Endothelial cell of umbilical vein (primary cell): ENCODE measurements around the gene DHX30. TPM values are rescaled to one million over a fixed set of nuclear protein-coding genes. Genes with fewer than 3 reads are reported as not detected.
"Not testable (repeated sequence)": the region's sequence is repeated elsewhere in the genome, so short reads cannot be mapped to it uniquely, and the experiment has no call there.

ENCODE experiments used
- BruUV-seq: library from RNA; stranded (reverse); fragments of 400-500 nt; replicated peaks from 2 replicates; lab custom pipeline; 2021; lab: Mats Ljungman, UMichigan
- CTCF ChIA-PET: fragments of 300-600, 350-600 bp; sonication (Branson Sonifier 250); formaldehyde crosslinking; loops from one replicate; lab custom pipeline; 2021; ENCODE audit warnings: antibody characterized with exemption, inconsistent platforms; lab: Charles Lee
- POLR2A ChIA-PET: fragments of 300-600, 350-600 bp; sonication (Branson Sonifier 250); formaldehyde crosslinking; loops from one replicate; lab custom pipeline; 2021; ENCODE audit warnings: antibody characterized with exemption, inconsistent platforms; lab: Charles Lee
- DNase-seq: peaks from one replicate; pipeline ENCODE4 v3.0.0-alpha.2; 2011; ENCODE audit warnings: low read depth, low spot score
- FAIRE-seq: peaks from 2 replicates; lab custom pipeline; 2011; peaks lifted over from hg19 to GRCh38; lab: Jason Lieb, UNC
- H2AFZ ChIP-seq: 2 replicates; pipeline ENCODE4 v1.6.0; 2012; ENCODE audit warnings: low read depth, low read length, control low read depth, inconsistent platforms
- H3K27ac ChIP-seq: 2 replicates; pipeline ENCODE4 v1.5.1; 2011; ENCODE audit warnings: low read depth, mild to moderate bottlenecking, control low read depth, low read length, moderate library complexity; ENCODE audit not compliant: insufficient read depth
- H3K27me3 ChIP-seq, 2 experiments: 2 replicates each; pipeline versions ENCODE4 v1.6.0 to v1.6.1; 2011; ENCODE audit warnings: low read length in 2 of 2, mixed read lengths in 1 of 2; ENCODE audit not compliant: control insufficient read depth in 2 of 2, insufficient read depth in 2 of 2
- H3K36me3 ChIP-seq, 2 experiments: 2 replicates in 1 of 2; 3 replicates in 1 of 2; pipeline ENCODE4 v1.5.1; 2011; ENCODE audit warnings: low read length in 2 of 2, mild to moderate bottlenecking in 1 of 2, moderate library complexity in 1 of 2; ENCODE audit not compliant: control insufficient read depth in 2 of 2, insufficient read depth in 2 of 2; ENCODE audit errors: extremely low read depth in 1 of 2
- H3K4me1 ChIP-seq: 3 replicates; pipeline ENCODE4 v1.5.1; 2011; ENCODE audit warnings: mild to moderate bottlenecking, low read length; ENCODE audit not compliant: control insufficient read depth, insufficient read depth; ENCODE audit errors: extremely low read depth
- H3K4me2 ChIP-seq: 2 replicates; pipeline ENCODE4 v1.6.1; 2011; ENCODE audit warnings: low read length, control low read depth, mixed read lengths; ENCODE audit not compliant: insufficient read depth
- H3K4me3 ChIP-seq, 3 experiments: fragments of 200-600 bp in 1 of 3; sonication (generic), shearing (Covaris generic) in 1 of 3; replicated peaks in 1 of 3; 2 replicates each; pipeline ENCODE4 v1.5.1; 2011 to 2016; ENCODE audit warnings: control low read depth in 3 of 3, low read length in 3 of 3, mild to moderate bottlenecking in 2 of 3, inconsistent platforms in 1 of 3, low read depth in 1 of 3, moderate library complexity in 1 of 3; ENCODE audit not compliant: insufficient read depth in 1 of 3
- H3K79me2 ChIP-seq: 2 replicates; pipeline ENCODE4 v1.6.0; 2012; ENCODE audit warnings: low read length, inconsistent platforms; ENCODE audit not compliant: control insufficient read depth, insufficient read depth
- H3K9ac ChIP-seq: replicated peaks from 2 replicates; pipeline ENCODE3; 2011; ENCODE audit warnings: low read length, control low read depth; ENCODE audit not compliant: insufficient read depth; ENCODE audit errors: extremely low read depth
- H3K9me1 ChIP-seq: replicated peaks from 3 replicates; pipeline ENCODE4 v1.6.0; 2011; ENCODE audit warnings: mild to moderate bottlenecking, low read length; ENCODE audit not compliant: control insufficient read depth, insufficient read depth; ENCODE audit errors: extremely low read depth
- H3K9me3 ChIP-seq: replicated peaks from 2 replicates; pipeline ENCODE4 v1.5.1; 2012; ENCODE audit warnings: low read length, inconsistent platforms; ENCODE audit not compliant: control insufficient read depth, insufficient read depth
- H4K20me1 ChIP-seq: replicated peaks from 2 replicates; pipeline ENCODE3; 2011; ENCODE audit warnings: mild to moderate bottlenecking, low read length; ENCODE audit not compliant: control insufficient read depth, insufficient read depth; ENCODE audit errors: extremely low read depth
- FOS ChIP-seq: IDR thresholded peaks from 2 replicates; pipeline ENCODE4 v1.6.1; 2011; ENCODE audit warnings: mild to moderate bottlenecking, low read length, moderate library complexity, borderline replicate concordance; ENCODE audit not compliant: insufficient read depth
- GATA2 ChIP-seq: IDR thresholded peaks from 2 replicates; pipeline ENCODE4 v1.7.0; 2011; ENCODE audit warnings: low read depth, mild to moderate bottlenecking, moderate library complexity, mixed read lengths, low read length; ENCODE audit not compliant: insufficient read length, insufficient read depth
- JUN ChIP-seq: IDR thresholded peaks from 2 replicates; pipeline ENCODE4 v1.6.1; 2011; ENCODE audit warnings: borderline replicate concordance, low read depth; ENCODE audit not compliant: insufficient read length, insufficient read depth
- MAX ChIP-seq: IDR thresholded peaks from 2 replicates; pipeline ENCODE4 v1.6.1; 2011; ENCODE audit not compliant: insufficient read depth, insufficient read length
- MYC ChIP-seq: IDR thresholded peaks from one replicate; pipeline ENCODE4 v1.6.1; 2011; ENCODE audit warnings: mild to moderate bottlenecking, low read depth, low read length
- POLR2A ChIP-seq: IDR thresholded peaks from 2 replicates; pipeline ENCODE4 v1.6.1; 2012; ENCODE audit warnings: low read depth, mild to moderate bottlenecking, control low read depth, low read length
- dilution Hi-C: fragments of 300-500 bp; cut with MboI; formaldehyde crosslinking; loops from one replicate; pipeline ENCODE4 v1.15.0; 2019; ENCODE audit warnings: low sequenced_read_pairs; ENCODE audit not compliant: extremely low pct_ligation_motif_present
- intact Hi-C: fragments of 100-400 bp; cut with micrococcal nuclease; formaldehyde crosslinking; loops from one replicate; pipeline ENCODE4 v1.10.0; 2022
- polyA plus RNA-seq, 4 experiments: library from polyadenylated mRNA; depleted of rRNA in 3 of 4; stranded (reverse) in 3 of 4; unstranded in 1 of 4; fragments of >200 nt; gene quantifications; 2 replicates each; pipeline versions ENCODE4 v1.2.1 to v1.2.3, GENCODE V29; 2011 to 2012; ENCODE audit warnings: missing spikeins in 1 of 4
- total RNA-seq: library from RNA; stranded (reverse); gene quantifications from 2 replicates; pipeline ENCODE4 v1.2.3, GENCODE V29; 2021

Gene DHX30
- total and polyA plus RNA-seq, 2 donors (not counting 3 experiments of a cell fraction or from before 2014, with no cell fraction given): 79.0 to 86.9 TPM

GRCh38 chr3:47884603-47885002 lies 81.7 kb downstream of the DHX30 start:
- CTCF ChIA-PET: no interaction called here
- H3K4me3 ChIP-seq: no peak overlapping the region
- FAIRE-seq (no peak), DNase-seq (no peak)
- intact Hi-C loops: no loop called here
- H3K4me2 ChIP-seq: no peak overlapping the region
- BruUV-seq: no TSS peak
- H3K36me3 ChIP-seq: peaks cover 3 to 6% of the 10 kb centered on the region in 2 experiments
- no peaks in the 10 kb centered on the region for H3K27me3 ChIP-seq
- no peak for TF ChIP-seq FOS
- no peak for TF ChIP-seq MYC
- TF ChIP-seq JUN: no peak
- dilution Hi-C loops: no loop called here
- peaks cover 5% of the 10 kb centered on the region for H3K4me1 ChIP-seq
- peaks cover 2% of the 10 kb centered on the region for H3K79me2 ChIP-seq
- H3K9me3 ChIP-seq: no peaks in the 10 kb centered on the region
- H2AFZ ChIP-seq: no peak overlapping the region
- POLR2A ChIA-PET: no interaction called here
- no peak overlapping the region for H3K9ac ChIP-seq
- H3K9me1 ChIP-seq: no peaks in the 10 kb centered on the region
- H3K27ac ChIP-seq: no peak overlapping the region
- H4K20me1 ChIP-seq: no peaks in the 10 kb centered on the region

- H3K9ac ChIP-seq: no peak overlapping the region
- DNase-seq: no peak
- no peaks in the 10 kb centered on the region for H3K9me3 ChIP-seq
- FAIRE-seq: no peak
- BruUV-seq: no TSS peak
- CTCF ChIA-PET: no interaction called here
- H3K79me2 ChIP-seq: no peaks in the 10 kb centered on the region
- no peaks in the 10 kb centered on the region for H3K27me3 ChIP-seq
- peaks cover 3 to 6% of the 10 kb centered on the region in 2 experiments for H3K36me3 ChIP-seq
- POLR2A ChIA-PET: no interaction called here
- intact Hi-C loops: no loop called here
- TF ChIP-seq POLR2A (no peak), MAX (no peak), GATA2 (no peak), MYC (no peak), JUN (no peak)
- H3K27ac ChIP-seq: no peak overlapping the region
- dilution Hi-C loops: no loop called here
- H3K4me2 ChIP-seq: no peak overlapping the region
- no peak overlapping the region for H3K4me3 ChIP-seq
- peaks cover 5% of the 10 kb centered on the region for H3K4me1 ChIP-seq
- no peak overlapping the region for H2AFZ ChIP-seq
- no peaks in the 10 kb centered on the region for H4K20me1 ChIP-seq
- no peaks in the 10 kb centered on the region for H3K9me1 ChIP-seq
Measured at GRCh38 chr3:47885168-47885567, 82.2 kb downstream of the DHX30 start.

GRCh38 chr3:47887991-47888390 lies 85.1 kb downstream of the DHX30 start:
- H3K9ac ChIP-seq, H4K20me1 ChIP-seq, H3K4me2 ChIP-seq, H3K4me1 ChIP-seq, H3K9me1 ChIP-seq, BruUV-seq, H3K27me3 ChIP-seq, DNase-seq, intact Hi-C loops, FAIRE-seq, H3K4me3 ChIP-seq, dilution Hi-C loops, POLR2A ChIA-PET, H2AFZ ChIP-seq, H3K9me3 ChIP-seq, H3K27ac ChIP-seq, H3K79me2 ChIP-seq: not testable (repeated sequence)
- peaks cover 14 to 25% of the 10 kb centered on the region in 2 experiments for H3K36me3 ChIP-seq
- CTCF ChIA-PET: interaction anchor here (1.5 kb wide), 1 partner anchor 102 kb away, joined by 5 read pairs; no protein-coding TSS in a partner anchor
